ENCODE data around the gene STK38L.

Gene STK38L

GRCh38 chr12:27212861-27213260 is 31.2 kb upstream of the STK38L start:
- DNase-seq (ENCODE audit: low read depth) = no peak
- H3K27me3 ChIP-seq (replicated peaks; ENCODE audit: control insufficient read depth, insufficient read depth, low read length) = no peaks in the 10 kb centered on the region
- no peak overlapping the region for H3K9ac ChIP-seq (ENCODE audit: low read length)
- no peak overlapping the region for H3K4me3 ChIP-seq (ENCODE audit: low read length)
- H3K9me3 ChIP-seq (ENCODE audit: control insufficient read depth, low read length) = peaks cover 7% of the 10 kb centered on the region
- no peaks in the 10 kb centered on the region for H3K4me1 ChIP-seq (ENCODE audit: control insufficient read depth, insufficient read depth, low read length)
- H3K36me3 ChIP-seq (ENCODE audit: control insufficient read depth, insufficient read depth, low read length, severe bottlenecking) = no peaks in the 10 kb centered on the region

DNA sequence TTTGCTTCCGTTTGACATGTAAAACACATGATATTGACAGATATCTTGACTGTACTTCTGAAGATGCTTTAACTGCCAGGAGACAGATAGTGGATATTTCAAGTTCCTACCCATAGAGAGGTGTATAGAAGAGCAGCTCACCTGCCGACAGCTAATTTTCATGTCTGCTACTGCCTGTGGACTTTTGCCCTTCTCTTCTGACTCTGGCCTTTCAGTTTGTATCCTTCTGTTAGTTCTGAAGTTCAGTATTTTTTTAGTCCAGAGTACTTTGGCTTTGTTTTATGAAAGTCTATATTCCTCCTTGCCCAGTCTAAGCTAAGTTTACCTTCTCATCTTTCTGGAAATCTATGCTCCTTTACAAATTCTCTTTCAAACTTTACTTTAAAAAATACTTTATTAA is 30.8 kb upstream of the STK38L start:
- Histone ChIP-seq H3K4me3 (ENCODE audit: low read length) (no peak overlapping the region), H3K27me3 (replicated peaks; ENCODE audit: control insufficient read depth, insufficient read depth, low read length) (no peaks in the 10 kb centered on the region), H3K9ac (ENCODE audit: low read length) (no peak overlapping the region), H3K9me3 (ENCODE audit: control insufficient read depth, low read length) (peaks cover 7% of the 10 kb centered on the region), H3K36me3 (ENCODE audit: control insufficient read depth, insufficient read depth, low read length, severe bottlenecking) (no peaks in the 10 kb centered on the region), H3K4me1 (ENCODE audit: control insufficient read depth, insufficient read depth, low read length) (no peaks in the 10 kb centered on the region)
- DNase-seq (ENCODE audit: low read depth) = no peak

- H3K9me3 ChIP-seq (ENCODE audit: control insufficient read depth, low read length) = peaks cover 7% of the 10 kb centered on the region
- H3K27me3 ChIP-seq (replicated peaks; ENCODE audit: control insufficient read depth, insufficient read depth, low read length) = no peaks in the 10 kb centered on the region
- H3K9ac ChIP-seq (ENCODE audit: low read length) = no peak overlapping the region
- no peak overlapping the region for H3K4me3 ChIP-seq (ENCODE audit: low read length)
- no peaks in the 10 kb centered on the region for H3K36me3 ChIP-seq (ENCODE audit: control insufficient read depth, insufficient read depth, low read length, severe bottlenecking)
- no peak for DNase-seq (ENCODE audit: low read depth)
- peaks cover 3% of the 10 kb centered on the region for H3K4me1 ChIP-seq (ENCODE audit: control insufficient read depth, insufficient read depth, low read length)
Measured at GRCh38 chr12:27213830-27214787, 30.0 kb upstream of the STK38L start.

DNA sequence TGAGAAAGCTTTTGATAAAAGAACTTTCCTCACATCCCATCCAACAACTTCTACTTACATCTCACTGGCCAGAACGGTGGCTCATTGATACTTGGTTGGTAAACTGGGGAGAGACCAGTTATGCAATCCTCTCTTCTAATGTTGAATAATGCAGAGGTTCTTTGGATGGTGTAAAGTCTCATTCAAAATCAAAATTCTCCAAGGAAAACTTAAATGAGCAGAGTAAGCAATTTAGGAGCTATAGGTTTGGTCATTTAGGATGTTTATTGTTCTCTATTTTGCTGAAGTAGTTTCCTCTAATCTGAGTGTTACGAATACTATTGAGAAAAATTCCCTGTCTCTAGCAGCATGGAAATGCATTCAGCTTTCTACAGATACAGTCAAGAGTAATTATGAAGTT is 26.5 kb upstream of the STK38L start:
- no peak overlapping the region for H3K9ac ChIP-seq (ENCODE audit: low read length)
- H3K4me1 ChIP-seq (ENCODE audit: control insufficient read depth, insufficient read depth, low read length) = peaks cover 31% of the 10 kb centered on the region
- no peaks in the 10 kb centered on the region for H3K36me3 ChIP-seq (ENCODE audit: control insufficient read depth, insufficient read depth, low read length, severe bottlenecking)
- DNase-seq (ENCODE audit: low read depth) = no peak
- no peaks in the 10 kb centered on the region for H3K27me3 ChIP-seq (replicated peaks; ENCODE audit: control insufficient read depth, insufficient read depth, low read length)
- H3K4me3 ChIP-seq (ENCODE audit: low read length) = no peak overlapping the region
- no peaks in the 10 kb centered on the region for H3K9me3 ChIP-seq (ENCODE audit: control insufficient read depth, low read length)

DNA sequence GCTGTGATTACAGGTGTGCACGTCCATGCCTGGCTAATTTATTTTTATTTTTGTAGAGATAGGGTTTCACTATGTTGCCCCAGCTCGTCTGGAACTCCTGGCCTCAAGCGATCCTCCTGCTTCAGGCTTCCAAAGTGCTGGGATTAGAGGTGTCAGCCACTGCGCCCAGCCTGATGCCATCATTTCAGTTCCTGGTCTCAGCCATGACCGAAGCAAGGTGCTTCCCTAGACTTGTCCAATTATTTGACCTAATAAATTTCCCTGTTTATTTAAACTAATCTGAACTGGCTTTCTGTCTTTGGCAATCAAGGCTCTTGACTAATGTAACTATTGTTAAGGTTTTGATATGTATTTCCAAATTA is 24.4 kb upstream of the STK38L start:
- no peak for DNase-seq (ENCODE audit: low read depth)
- Histone ChIP-seq H3K9me3 (ENCODE audit: control insufficient read depth, low read length) (no peaks in the 10 kb centered on the region), H3K4me1 (ENCODE audit: control insufficient read depth, insufficient read depth, low read length) (peaks cover 31% of the 10 kb centered on the region), H3K9ac (ENCODE audit: low read length) (peak overlapping the region; percentile 36), H3K36me3 (ENCODE audit: control insufficient read depth, insufficient read depth, low read length, severe bottlenecking) (no peaks in the 10 kb centered on the region), H3K27me3 (replicated peaks; ENCODE audit: control insufficient read depth, insufficient read depth, low read length) (no peaks in the 10 kb centered on the region), H3K4me3 (ENCODE audit: low read length) (no peak overlapping the region)

DNA sequence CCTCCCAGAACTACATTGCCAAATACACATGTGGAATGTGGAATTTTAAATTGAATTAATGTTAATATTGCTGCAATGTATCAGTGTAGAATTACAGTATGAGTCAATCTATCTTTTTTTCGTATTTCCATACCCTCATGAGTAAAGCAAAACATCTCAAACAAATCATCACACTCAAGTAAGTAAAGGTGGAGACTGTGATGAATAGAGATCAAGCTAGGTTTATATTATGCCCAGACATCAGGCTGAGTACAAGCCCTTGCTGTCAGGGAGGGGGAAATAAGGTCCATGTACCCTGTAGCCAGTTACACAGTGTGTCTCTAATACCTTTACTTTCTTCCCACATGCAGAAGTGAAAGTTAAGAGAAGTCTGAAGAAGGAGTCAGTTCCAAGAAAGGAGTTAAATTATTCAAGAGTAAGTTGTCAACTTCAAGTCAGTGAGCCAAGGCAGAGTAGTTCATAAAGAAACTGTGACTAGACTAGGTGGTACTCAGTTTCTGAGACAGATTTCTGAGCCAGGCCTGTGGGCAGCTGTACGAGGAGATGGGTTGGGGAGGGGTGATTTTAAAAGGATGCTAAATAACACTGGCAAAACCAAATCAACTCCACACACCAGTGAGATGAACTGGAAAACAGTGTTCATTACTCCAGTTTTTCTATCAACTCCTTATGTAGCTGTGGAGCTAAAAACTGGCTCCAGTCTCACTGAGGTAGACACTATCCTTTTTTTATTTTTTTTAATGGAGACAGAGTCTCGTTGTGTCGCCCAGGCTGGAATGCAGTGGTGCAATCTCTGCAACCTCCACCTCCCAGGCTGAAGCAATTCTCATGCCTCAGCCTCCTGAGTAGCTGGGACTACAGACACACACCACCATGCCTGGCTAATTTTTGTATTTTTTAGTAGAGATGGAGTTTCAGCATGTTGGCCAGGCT is 23.8 kb upstream of the STK38L start:
- DNase-seq (ENCODE audit: low read depth) = peak; percentile 80
- H3K9ac ChIP-seq (ENCODE audit: low read length) = peak overlapping the region; percentile 62
- H3K9me3 ChIP-seq (ENCODE audit: control insufficient read depth, low read length) = no peaks in the 10 kb centered on the region
- peaks cover 31% of the 10 kb centered on the region for H3K4me1 ChIP-seq (ENCODE audit: control insufficient read depth, insufficient read depth, low read length)
- no peaks in the 10 kb centered on the region for H3K27me3 ChIP-seq (replicated peaks; ENCODE audit: control insufficient read depth, insufficient read depth, low read length)
- peak overlapping the region; percentile 15 for H3K4me3 ChIP-seq (ENCODE audit: low read length)
- no peaks in the 10 kb centered on the region for H3K36me3 ChIP-seq (ENCODE audit: control insufficient read depth, insufficient read depth, low read length, severe bottlenecking)

DNA sequence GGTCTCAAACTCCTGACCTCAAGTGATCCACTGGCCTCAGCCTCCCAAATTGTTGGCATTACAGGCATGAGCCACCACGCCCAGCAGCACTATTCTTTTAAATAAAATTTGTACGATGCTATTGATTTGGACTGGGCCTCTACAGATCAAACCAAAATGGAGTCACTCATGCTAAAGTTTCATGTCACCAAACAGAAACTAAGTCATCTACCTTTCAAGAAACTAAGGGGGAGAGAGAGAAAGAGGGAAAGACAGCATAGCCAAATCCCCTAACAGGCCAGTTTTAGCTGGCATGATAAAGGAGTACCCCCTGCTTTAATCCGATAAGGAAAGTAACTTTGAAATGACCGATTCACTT is 23.1 kb upstream of the STK38L start:
- Histone ChIP-seq H3K4me1 (ENCODE audit: control insufficient read depth, insufficient read depth, low read length) (peaks cover 33% of the 10 kb centered on the region), H3K9me3 (ENCODE audit: control insufficient read depth, low read length) (no peaks in the 10 kb centered on the region), H3K36me3 (ENCODE audit: control insufficient read depth, insufficient read depth, low read length, severe bottlenecking) (no peaks in the 10 kb centered on the region), H3K27me3 (replicated peaks; ENCODE audit: control insufficient read depth, insufficient read depth, low read length) (no peaks in the 10 kb centered on the region), H3K9ac (ENCODE audit: low read length) (no peak overlapping the region), H3K4me3 (ENCODE audit: low read length) (no peak overlapping the region)
- no peak for DNase-seq (ENCODE audit: low read depth)

DNA sequence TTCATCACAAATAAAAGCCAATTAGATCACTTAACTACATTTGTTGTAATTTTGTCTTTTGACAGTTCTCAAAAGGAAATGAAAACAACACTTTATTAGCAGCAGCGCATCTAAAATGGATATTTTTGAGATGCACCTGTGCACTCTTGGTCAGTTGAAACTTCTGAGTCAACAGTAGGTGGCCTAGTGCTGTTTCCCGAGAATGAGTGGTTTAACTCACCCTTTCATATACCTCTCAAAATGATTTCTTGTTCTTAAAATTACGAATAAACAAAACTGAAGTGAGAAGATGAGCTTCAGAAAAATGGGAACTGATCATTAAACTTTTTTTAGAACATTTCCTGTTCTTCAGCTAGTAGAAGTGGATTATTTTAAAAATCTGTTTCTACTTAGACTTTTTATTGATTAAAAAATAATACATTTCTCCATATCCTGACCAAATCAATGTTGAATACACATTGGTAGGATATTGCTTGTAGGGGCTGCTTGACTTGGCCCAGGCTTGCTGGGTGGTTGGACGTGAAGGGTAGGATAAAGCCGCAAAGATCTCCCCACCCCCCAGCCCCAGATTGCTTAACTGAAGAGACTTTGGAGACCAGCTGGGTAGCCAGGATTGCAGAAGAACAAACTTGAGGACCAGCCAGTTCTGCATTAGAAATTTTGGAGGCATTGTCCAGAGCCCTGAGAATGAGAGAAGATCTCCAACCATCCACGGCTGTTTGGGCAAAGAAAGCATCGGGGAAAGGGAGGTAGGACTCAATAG is 22.3 kb upstream of the STK38L start:
- Histone ChIP-seq H3K9me3 (ENCODE audit: control insufficient read depth, low read length) (no peaks in the 10 kb centered on the region), H3K9ac (ENCODE audit: low read length) (no peak overlapping the region)

GRCh38 chr12:27226407-27226929 is 17.6 kb upstream of the STK38L start:
- H3K9me3 ChIP-seq (ENCODE audit: control insufficient read depth, low read length) = no peaks in the 10 kb centered on the region
- H3K36me3 ChIP-seq (ENCODE audit: control insufficient read depth, insufficient read depth, low read length, severe bottlenecking) = no peaks in the 10 kb centered on the region
- H3K27me3 ChIP-seq (replicated peaks; ENCODE audit: control insufficient read depth, insufficient read depth, low read length) = no peaks in the 10 kb centered on the region
- DNase-seq (ENCODE audit: low read depth) = peak; percentile 36
- peaks cover 20% of the 10 kb centered on the region for H3K4me1 ChIP-seq (ENCODE audit: control insufficient read depth, insufficient read depth, low read length)
- no peak overlapping the region for H3K4me3 ChIP-seq (ENCODE audit: low read length)
- peak overlapping the region; percentile 13 for H3K9ac ChIP-seq (ENCODE audit: low read length)

More for the DNA sequence above, 22.3 kb upstream of the STK38L start:
- H3K4me3 ChIP-seq (ENCODE audit: low read length) = no peak overlapping the region
- no peak for DNase-seq (ENCODE audit: low read depth)
- H3K36me3 ChIP-seq (ENCODE audit: control insufficient read depth, insufficient read depth, low read length, severe bottlenecking) = no peaks in the 10 kb centered on the region
- peaks cover 41% of the 10 kb centered on the region for H3K4me1 ChIP-seq (ENCODE audit: control insufficient read depth, insufficient read depth, low read length)
- no peaks in the 10 kb centered on the region for H3K27me3 ChIP-seq (replicated peaks; ENCODE audit: control insufficient read depth, insufficient read depth, low read length)

- H3K4me3 ChIP-seq (ENCODE audit: low read length) = no peak overlapping the region
- no peak for DNase-seq (ENCODE audit: low read depth)
- peaks cover 11% of the 10 kb centered on the region for H3K4me1 ChIP-seq (ENCODE audit: control insufficient read depth, insufficient read depth, low read length)
- no peaks in the 10 kb centered on the region for H3K9me3 ChIP-seq (ENCODE audit: control insufficient read depth, low read length)
- H3K9ac ChIP-seq (ENCODE audit: low read length) = no peak overlapping the region
- H3K27me3 ChIP-seq (replicated peaks; ENCODE audit: control insufficient read depth, insufficient read depth, low read length) = no peaks in the 10 kb centered on the region
- no peaks in the 10 kb centered on the region for H3K36me3 ChIP-seq (ENCODE audit: control insufficient read depth, insufficient read depth, low read length, severe bottlenecking)
Measured at GRCh38 chr12:27229367-27229766, 14.7 kb upstream of the STK38L start.

Data from adipocyte (in vitro differentiated cells).